C4-2B (cell line): ENCODE results near the gene RASGRP1.

ENCODE experiments used
- CTCF ChIP-seq: fragments of 450-650 bp; conservative IDR thresholded peaks from 2 replicates; pipeline ENCODE4 v1.5.1; 2017; ENCODE audit warnings: mild to moderate bottlenecking
- ZFX ChIP-seq: fragments of 450-650 bp; IDR thresholded peaks from 2 replicates; pipeline ENCODE4 v1.6.1; 2017

- no peak for TF ChIP-seq CTCF
- TF ChIP-seq ZFX = no peak
Observed at GRCh38 chr15:38528294-38528693, 36.3 kb downstream of the RASGRP1 start.
